BE2C (cell line): ENCODE results near the gene CREB5.

Experiments
- DNase-seq: peaks from one replicate; pipeline ENCODE4 v3.0.0-alpha.2; 2020
- H3K27me3 ChIP-seq: fragments of 250-450 bp; sonication (Bioruptor Pico); 2 replicates; pipeline ENCODE4 v1.5.1; 2020; ENCODE audit warnings: mild to moderate bottlenecking
- H3K36me3 ChIP-seq: fragments of 250-450 bp; sonication (Bioruptor Pico); 2 replicates; pipeline ENCODE4 v1.5.1; 2020; ENCODE audit warnings: mild to moderate bottlenecking
- H3K4me1 ChIP-seq: fragments of 250-450 bp; sonication (Bioruptor Pico); 2 replicates; pipeline ENCODE4 v1.5.1; 2020
- H3K4me3 ChIP-seq: 2 replicates; pipeline ENCODE4 v1.5.1; 2011; ENCODE audit warnings: low read depth, low read length
- H3K9me3 ChIP-seq: fragments of 250-450 bp; sonication (Bioruptor Pico); 2 replicates; pipeline ENCODE4 v1.5.1; 2020
- CTCF ChIP-seq: IDR thresholded peaks from 2 replicates; pipeline ENCODE4 v1.5.1; 2012; ENCODE audit warnings: mild to moderate bottlenecking, low read depth, low read length

The CREB5 gene

DNA sequence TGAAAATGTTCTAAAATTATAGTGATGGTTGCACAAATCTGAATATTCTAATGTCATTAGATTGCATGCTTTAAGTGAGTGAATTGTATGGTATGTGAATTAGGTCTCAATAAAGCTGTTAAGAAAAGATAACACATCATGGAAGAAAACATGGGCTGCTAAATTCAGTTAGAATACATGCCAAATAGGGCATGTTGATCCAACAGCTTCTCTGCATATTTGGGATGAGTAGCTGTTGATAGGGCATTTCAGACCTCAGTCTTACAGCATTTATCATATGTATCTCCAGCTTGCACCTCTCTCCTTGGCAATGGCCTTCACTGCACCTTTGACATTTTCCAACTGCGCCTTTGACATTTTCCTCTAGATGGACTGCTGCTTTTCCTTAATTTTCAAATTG is 13.2 kb downstream of the CREB5 start:
- Histone ChIP-seq H3K27me3 (no peaks in the 10 kb centered on the region), H3K4me1 (no peaks in the 10 kb centered on the region), H3K4me3 (no peak overlapping the region), H3K9me3 (no peaks in the 10 kb centered on the region), H3K36me3 (no peaks in the 10 kb centered on the region)
- no peak for DNase-seq
- no peak for TF ChIP-seq CTCF

GRCh38 chr7:28427236-28427635 is 14.9 kb downstream of the CREB5 start:
- Histone ChIP-seq H3K9me3 (no peaks in the 10 kb centered on the region), H3K4me3 (no peak overlapping the region), H3K36me3 (no peaks in the 10 kb centered on the region), H3K4me1 (no peaks in the 10 kb centered on the region), H3K27me3 (no peaks in the 10 kb centered on the region)
- DNase-seq = no peak
- TF ChIP-seq CTCF = no peak

- no peak for DNase-seq
- Histone ChIP-seq H3K9me3 (no peaks in the 10 kb centered on the region), H3K4me1 (peaks cover 8% of the 10 kb centered on the region), H3K27me3 (no peaks in the 10 kb centered on the region), H3K36me3 (no peaks in the 10 kb centered on the region), H3K4me3 (no peak overlapping the region)
- TF ChIP-seq CTCF = no peak
Measured at GRCh38 chr7:28430616-28431015, 18.3 kb downstream of the CREB5 start.

DNA sequence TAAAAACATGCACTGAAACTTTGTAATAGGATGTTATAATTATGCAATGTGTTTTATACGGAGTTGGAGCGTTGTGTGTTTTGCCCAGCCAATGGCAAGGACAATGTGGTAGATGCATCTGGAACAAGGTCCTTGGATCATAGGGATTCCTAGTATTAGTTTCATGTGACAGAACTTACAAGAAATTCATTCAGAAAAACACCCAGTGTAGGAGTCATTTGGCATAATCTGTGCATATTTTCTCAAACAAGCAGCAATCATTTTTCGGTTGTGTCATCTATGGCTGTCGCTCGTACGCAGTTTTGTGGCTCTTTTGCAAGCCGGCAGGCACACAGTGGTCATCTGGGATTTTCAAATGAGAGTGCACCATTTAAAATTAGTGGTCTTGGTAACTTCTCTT is 19.8 kb downstream of the CREB5 start:
- Histone ChIP-seq H3K27me3 (no peaks in the 10 kb centered on the region), H3K4me1 (peaks cover 8% of the 10 kb centered on the region), H3K36me3 (no peaks in the 10 kb centered on the region), H3K9me3 (no peaks in the 10 kb centered on the region), H3K4me3 (no peak overlapping the region)
- no peak for TF ChIP-seq CTCF
- DNase-seq = no peak

GRCh38 chr7:28433039-28433438 is 20.7 kb downstream of the CREB5 start:
- H3K9me3 ChIP-seq = no peaks in the 10 kb centered on the region
- H3K4me3 ChIP-seq = no peak overlapping the region
- no peaks in the 10 kb centered on the region for H3K27me3 ChIP-seq
- peaks cover 8% of the 10 kb centered on the region for H3K4me1 ChIP-seq
- no peak for TF ChIP-seq CTCF
- H3K36me3 ChIP-seq = no peaks in the 10 kb centered on the region
- DNase-seq = no peak

GRCh38 chr7:28433699-28434219 is 21.4 kb downstream of the CREB5 start:
- H3K9me3 ChIP-seq = no peaks in the 10 kb centered on the region
- TF ChIP-seq CTCF = no peak
- no peaks in the 10 kb centered on the region for H3K36me3 ChIP-seq
- H3K27me3 ChIP-seq = no peaks in the 10 kb centered on the region
- H3K4me3 ChIP-seq = no peak overlapping the region
- peaks cover 8% of the 10 kb centered on the region for H3K4me1 ChIP-seq
- peak; percentile 84 for DNase-seq
